IMR-90 (cell line): ENCODE measurements around the gene TGFBRAP1. TPM values are rescaled to one million over a fixed set of nuclear protein-coding genes. Genes with fewer than 3 reads are reported as not detected.

ENCODE experiments used
- ATAC-seq: fragments of 200-7000 bp; cut with Tn5 transposase; 2 replicates; pipeline ENCODE4 v1.9.1; 2020; ENCODE audit warnings: low read depth, mild to moderate bottlenecking, moderate library complexity
- BruUV-seq: library from RNA; stranded (reverse); fragments of 400-500 nt; replicated peaks from 2 replicates; lab custom pipeline; 2021; lab: Mats Ljungman, UMichigan
- CTCF ChIA-PET: fragments of 300-600 bp; formaldehyde crosslinking; extraction: SDS; loops from one replicate; lab custom pipeline; 2021; ENCODE audit warnings: antibody characterized with exemption; lab: Yijun Ruan, JAX
- POLR2A ChIA-PET: fragments of 300-600 bp; sonication (Branson Sonifier 250); formaldehyde crosslinking; loops from one replicate; lab custom pipeline; 2022; ENCODE audit warnings: antibody characterized with exemption; ENCODE audit not compliant: unreplicated experiment; lab: Charles Lee
- DNase-seq: peaks from one replicate; pipeline ENCODE4 v3.0.0; 2013
- H2AFZ ChIP-seq: replicated peaks from 2 replicates; pipeline ENCODE3; 2013; ENCODE audit warnings: low read length, mild to moderate bottlenecking; ENCODE audit not compliant: poor library complexity
- H2AK5ac ChIP-seq: 2 replicates; pipeline ENCODE4 v1.6.1; 2013; ENCODE audit warnings: low read depth, low read length, inconsistent platforms
- H2AK9ac ChIP-seq: replicated peaks from 2 replicates; pipeline ENCODE3; 2013; ENCODE audit warnings: mild to moderate bottlenecking, low read depth, low read length, moderate library complexity; ENCODE audit not compliant: poor library complexity
- H2BK120ac ChIP-seq: 2 replicates; pipeline ENCODE4 v1.6.1; 2013; ENCODE audit warnings: low read depth, low read length, inconsistent platforms
- H2BK15ac ChIP-seq: 3 replicates; pipeline ENCODE4 v1.6.1; 2013; ENCODE audit warnings: low read depth, low read length, inconsistent platforms
- H2BK20ac ChIP-seq: 2 replicates; pipeline ENCODE4 v1.6.1; 2013; ENCODE audit warnings: low read depth, mild to moderate bottlenecking, inconsistent platforms, low read length, moderate library complexity
- H2BK5ac ChIP-seq: 2 replicates; pipeline ENCODE4 v1.6.1; 2013; ENCODE audit warnings: mild to moderate bottlenecking, low read depth, low read length, inconsistent platforms; ENCODE audit not compliant: poor library complexity, severe bottlenecking
- H3K14ac ChIP-seq: replicated peaks from 2 replicates; pipeline ENCODE4 v1.6.1; 2013; ENCODE audit warnings: low read depth, low read length, inconsistent platforms
- H3K18ac ChIP-seq: 2 replicates; pipeline ENCODE4 v1.6.1; 2013; ENCODE audit warnings: low read depth, low read length, control low read depth
- H3K23ac ChIP-seq: 2 replicates; pipeline ENCODE4 v1.6.1; 2013; ENCODE audit warnings: low read depth, low read length, inconsistent platforms
- H3K27ac ChIP-seq: 2 replicates; pipeline ENCODE4 v1.5.1; 2013; ENCODE audit warnings: mild to moderate bottlenecking, control low read depth, low read length; ENCODE audit not compliant: insufficient read depth
- H3K27me3 ChIP-seq: 2 replicates; pipeline ENCODE4 v1.6.1; 2013; ENCODE audit warnings: low read length; ENCODE audit not compliant: control insufficient read depth, insufficient read depth
- H3K36me3 ChIP-seq: 2 replicates; pipeline ENCODE4 v1.6.1; 2013; ENCODE audit warnings: low read length, mixed read lengths; ENCODE audit not compliant: control insufficient read depth, insufficient read depth
- H3K4ac ChIP-seq: 2 replicates; pipeline ENCODE4 v1.6.1; 2013; ENCODE audit warnings: low read depth, low read length, inconsistent platforms
- H3K4me1 ChIP-seq: 2 replicates; pipeline ENCODE4 v1.6.1; 2013; ENCODE audit warnings: low read length, mixed read lengths; ENCODE audit not compliant: control insufficient read depth, insufficient read depth
- H3K4me2 ChIP-seq: 2 replicates; pipeline ENCODE4 v1.6.1; 2013; ENCODE audit warnings: low read depth, mild to moderate bottlenecking, control low read depth, low read length, moderate library complexity
- H3K4me3 ChIP-seq: 2 replicates; pipeline ENCODE4 v1.5.1; 2013; ENCODE audit warnings: low read depth, mild to moderate bottlenecking, control low read depth, low read length, moderate library complexity; ENCODE audit not compliant: insufficient read depth
- H3K56ac ChIP-seq: 2 replicates; pipeline ENCODE4 v1.6.1; 2013; ENCODE audit warnings: low read length, inconsistent platforms; ENCODE audit not compliant: insufficient read depth; ENCODE audit errors: extremely low read depth
- H3K79me1 ChIP-seq, 2 experiments: 2 replicates each; pipeline ENCODE4 v1.6.1; 2013; ENCODE audit warnings: low read length in 2 of 2, inconsistent platforms in 1 of 2, low read depth in 1 of 2
- H3K9ac ChIP-seq: 2 replicates; pipeline ENCODE4 v1.6.1; 2013; ENCODE audit warnings: low read depth, low read length, control low read depth
- H3K9me1 ChIP-seq: 2 replicates; pipeline ENCODE4 v1.6.1; 2013; ENCODE audit warnings: low read length, inconsistent platforms; ENCODE audit not compliant: insufficient read depth
- H3K9me3 ChIP-seq: 2 replicates; pipeline ENCODE4 v1.6.1; 2013; ENCODE audit warnings: low read length; ENCODE audit not compliant: control insufficient read depth, insufficient read depth
- H4K20me1 ChIP-seq: 2 replicates; pipeline ENCODE4 v1.6.1; 2013; ENCODE audit warnings: low read length, inconsistent platforms; ENCODE audit not compliant: insufficient read depth
- H4K5ac ChIP-seq: 2 replicates; pipeline ENCODE4 v1.6.1; 2013; ENCODE audit warnings: mild to moderate bottlenecking, low read depth, low read length, control low read depth
- H4K8ac ChIP-seq, 2 experiments: 2 replicates each; pipeline ENCODE4 v1.6.1; 2013; ENCODE audit warnings: low read depth in 2 of 2, low read length in 2 of 2, control low read depth in 1 of 2, inconsistent platforms in 1 of 2
- H4K91ac ChIP-seq: 2 replicates; pipeline ENCODE4 v1.6.1; 2013; ENCODE audit warnings: low read depth, low read length, inconsistent platforms; ENCODE audit not compliant: insufficient read depth
- BHLHE40 ChIP-seq: fragments of 150-350 bp; IDR thresholded peaks from 2 replicates; pipeline ENCODE4 v1.6.1; 2016; ENCODE audit warnings: mild to moderate bottlenecking, low read depth, low read length
- CHD1 ChIP-seq: IDR thresholded peaks from 2 replicates; pipeline ENCODE4 v1.6.1; 2012; ENCODE audit warnings: low read depth, low read length, improper control_type of control experiment
- CTCF ChIP-seq: conservative IDR thresholded peaks from 2 replicates; pipeline ENCODE4 v1.5.1; 2012; ENCODE audit warnings: mild to moderate bottlenecking, low read depth, low read length, improper control_type of control experiment
- ELK1 ChIP-seq: fragments of 150-350 bp; IDR thresholded peaks from 2 replicates; pipeline ENCODE4 v1.6.1; 2016; ENCODE audit warnings: low read depth, mild to moderate bottlenecking, low read length, moderate library complexity, borderline replicate concordance
- MAFK ChIP-seq: IDR thresholded peaks from 2 replicates; pipeline ENCODE4 v1.6.1; 2012; ENCODE audit warnings: low read depth, low read length, improper control_type of control experiment
- MAZ ChIP-seq: IDR thresholded peaks from 2 replicates; pipeline ENCODE4 v1.6.1; 2012; ENCODE audit warnings: low read depth, mild to moderate bottlenecking, low read length, improper control_type of control experiment, moderate library complexity, borderline replicate concordance
- MXI1 ChIP-seq: IDR thresholded peaks from 2 replicates; pipeline ENCODE4 v1.6.1; 2012; ENCODE audit warnings: low read depth, mild to moderate bottlenecking, low read length, moderate library complexity, borderline replicate concordance
- NFE2L2 ChIP-seq: fragments of 150-350 bp; IDR thresholded peaks from 2 replicates; pipeline ENCODE4 v1.6.1; 2016; ENCODE audit warnings: low read depth, mild to moderate bottlenecking, low read length
- POLR2A ChIP-seq: IDR thresholded peaks from 2 replicates; pipeline ENCODE4 v1.6.1; 2012; ENCODE audit warnings: mild to moderate bottlenecking, low read depth, low read length
- RAD21 ChIP-seq: IDR thresholded peaks from 2 replicates; pipeline ENCODE4 v1.6.1; 2012; ENCODE audit warnings: low read length, improper control_type of control experiment
- RCOR1 ChIP-seq: IDR thresholded peaks from 2 replicates; pipeline ENCODE4 v1.6.1; 2012; ENCODE audit warnings: mild to moderate bottlenecking, low read length, improper control_type of control experiment; ENCODE audit not compliant: insufficient replicate concordance
- RFX5 ChIP-seq: IDR thresholded peaks from 2 replicates; pipeline ENCODE4 v1.8.0; 2012; ENCODE audit warnings: low read depth, mild to moderate bottlenecking, low read length, moderate library complexity
- SMC3 ChIP-seq: fragments of 150-350 bp; IDR thresholded peaks from 2 replicates; pipeline ENCODE4 v1.6.1; 2016; ENCODE audit warnings: low read depth, mild to moderate bottlenecking, antibody characterized with exemption, low read length, moderate library complexity
- USF2 ChIP-seq: fragments of 150-350 bp; IDR thresholded peaks from 2 replicates; pipeline ENCODE4 v1.6.1; 2017; ENCODE audit warnings: mild to moderate bottlenecking, antibody characterized with exemption, low read length, low read depth
- WGBS, 2 experiments: methylation state at CpG; one replicate each; pipeline versions ENCODE4 v1.1.5 to v1.1.7; 2013; ENCODE audit warnings: missing lambda C conversion rate in 2 of 2; ENCODE audit not compliant: insufficient read length in 1 of 2; ENCODE audit errors: extremely low coverage in 2 of 2; 5-methylcytosine and 5-hydroxymethylcytosine counted together
- dilution Hi-C: fragments of 300-500 bp; cut with HindIII; formaldehyde crosslinking; loops from one replicate; pipeline ENCODE4 v1.14.3; 2018; ENCODE audit warnings: low sequenced_read_pairs; ENCODE audit not compliant: unreplicated experiment
- in situ Hi-C: fragments of 300-500 bp; cut with MboI; formaldehyde crosslinking; loops from 3 replicates; pipeline ENCODE4 v1.14.3; 2019; ENCODE audit warnings: low sequenced_read_pairs, inconsistent platforms, mixed read lengths
- intact Hi-C: fragments of 100-400 bp; cut with micrococcal nuclease; formaldehyde crosslinking; loops from 2 replicates; pipeline ENCODE4 v1.10.0; 2022
- polyA plus RNA-seq, 3 experiments: library from polyadenylated mRNA; depleted of rRNA; stranded (reverse); fragments of >200 nt; gene quantifications; 2 replicates each; pipeline ENCODE4 v1.2.3, GENCODE V29; 2012; ENCODE audit warnings: low replicate concordance in 1 of 3
- total RNA-seq: library from RNA; depleted of rRNA; stranded (reverse); fragments of >200 nt; gene quantifications from 2 replicates; pipeline ENCODE4 v1.2.3, GENCODE V29; 2012

The TGFBRAP1 gene
- total and polyA plus RNA-seq, 2 of the 4 experiments (the other 2 are of a cell fraction), result 7.2 to 10.4 TPM

- Histone ChIP-seq H3K27me3 (no peaks in the 10 kb centered on the region), H3K23ac (no peak overlapping the region), H4K91ac (no peak overlapping the region), H3K4me2 (no peak overlapping the region), H4K20me1 (no peaks in the 10 kb centered on the region), H2BK20ac (no peak overlapping the region), H3K9me3 (no peaks in the 10 kb centered on the region), H2AK5ac (no peak overlapping the region), H3K18ac (no peak overlapping the region), H3K27ac (no peak overlapping the region), H3K4me3 (no peak overlapping the region), H2BK120ac (no peak overlapping the region), H2BK5ac (no peak overlapping the region), H3K9ac (no peak overlapping the region), H3K4me1 (0 out of 2 replicates have a peak, but pooled peaks cover 2% of the 10 kb centered on the region), H4K8ac (no peak overlapping the region), H3K4ac (no peak overlapping the region), H2AFZ (no peak overlapping the region), H3K9me1 (peaks cover 4% of the 10 kb centered on the region; the same call in 1 of the 2 replicates), H3K79me1 (peaks cover 0 to 3% of the 10 kb centered on the region in 2 experiments; a peak in 2 of 4 replicates), H3K56ac (no peak overlapping the region), H4K5ac (no peak overlapping the region), H2AK9ac (no peak overlapping the region), H3K36me3 (peaks cover 14% of the 10 kb centered on the region), H3K14ac (no peak overlapping the region), H2BK15ac (no peak overlapping the region)
- dilution Hi-C loops (no loop called here), in situ Hi-C loops (no loop called here), intact Hi-C loops (no loop called here)
- no TSS peak for BruUV-seq
- DNase-seq (no peak), ATAC-seq (no peak)
- POLR2A ChIA-PET, result no interaction called here
- CTCF ChIA-PET, result no interaction called here
- TF ChIP-seq MAZ (no peak), MXI1 (no peak), USF2 (no peak), CTCF (no peak), RAD21 (no peak), BHLHE40 (no peak), CHD1 (no peak), ELK1 (no peak), RFX5 (no peak), SMC3 (no peak), MAFK (no peak), RCOR1 (no peak), NFE2L2 (no peak), POLR2A (no peak)
- 100% methylated on average over 2 of the region's 7 CpGs; no CpG with 5 or more reads in 1 of the 2 experiments for WGBS, 2 experiments
These were observed 41.4 kb downstream of the TGFBRAP1 start for GRCh38 chr2:105288133-105288532.
